Heart left ventricle (tissue), 13 donors: ENCODE measurements around the gene CCL18.
"Not testable (repeated sequence)": the region's sequence is repeated elsewhere in the genome, so short reads cannot be mapped to it uniquely, and the experiment has no call there.

Experiments used
- POLR2A ChIP-seq, 2 donors: fragments of 450-650 bp; IDR thresholded peaks; one replicate each; pipeline ENCODE4 v1.6.1; 2017; ENCODE audit warnings: antibody characterized with exemption in 2 of 2, mild to moderate bottlenecking in 2 of 2, moderate library complexity in 2 of 2
- TF ChIP-seq, protein P1 (sequence below), 12 donors: fragments of 200-600 bp; sonication (generic) in 4 of 12; IDR thresholded peaks; one replicate each; pipeline versions ENCODE4 v1.5.0 to v1.8.0; 2018 to 2022; ENCODE audit warnings: antibody characterized with exemption in 12 of 12, mild to moderate bottlenecking in 5 of 12
- donor health status: ischemic (EF 13 %, LVEDD 7.1; RV severe dilation, severe dysfunction).
- donor health status: DM: no; HTN: yes; CAD: no.
- donor health status: DM: no; HTN: no; CAD: no.
- donor health status: ischemic (EF 25% LVEDD 6.9; RV normal size, moderate dysfunction).
- donor health status: ischemic (EF 25% LVEDD 5.7; RV mildly dilated, moderate dysfunction).
- donor health status: ischemic (EF 35%, LVEDD 5.7; RV mildly dilated, moderate dysfunction).
- donor health status: nonischemic (EF 11% LVEDD 7.7; RV severe dilation, severe dysfunction).
- donor health status: DM: yes; HTN: yes; CAD: no.
- donor health status: PGD.
- donor health status: ischemic (EF 29% LVEDD 5.4; RV normal size, mild dysfunction).
- donor health status: nonischemic (EF 23%, LVEDD 6.1; RV moderate dilation, normal function).

DNA sequence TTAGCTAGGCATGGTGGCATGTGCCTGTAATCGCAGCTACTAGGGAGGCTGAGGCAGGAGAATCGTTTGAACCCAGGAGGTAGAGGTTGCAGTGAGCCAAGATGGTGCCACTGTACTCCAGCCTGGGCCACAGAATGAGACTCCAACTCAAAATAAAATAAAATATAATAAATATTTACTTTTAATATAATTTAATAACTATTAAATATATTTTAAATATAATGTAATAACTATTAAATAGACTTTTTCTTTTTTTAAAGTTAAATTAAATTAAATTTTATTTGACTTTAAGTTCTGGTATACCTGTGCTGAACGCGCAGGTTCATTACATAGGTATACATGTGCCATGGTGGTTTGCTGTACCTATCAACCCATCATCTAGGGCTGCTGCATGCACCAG lies 48.2 kb upstream of the CCL18 start:
- TF ChIP-seq, protein P1, sequence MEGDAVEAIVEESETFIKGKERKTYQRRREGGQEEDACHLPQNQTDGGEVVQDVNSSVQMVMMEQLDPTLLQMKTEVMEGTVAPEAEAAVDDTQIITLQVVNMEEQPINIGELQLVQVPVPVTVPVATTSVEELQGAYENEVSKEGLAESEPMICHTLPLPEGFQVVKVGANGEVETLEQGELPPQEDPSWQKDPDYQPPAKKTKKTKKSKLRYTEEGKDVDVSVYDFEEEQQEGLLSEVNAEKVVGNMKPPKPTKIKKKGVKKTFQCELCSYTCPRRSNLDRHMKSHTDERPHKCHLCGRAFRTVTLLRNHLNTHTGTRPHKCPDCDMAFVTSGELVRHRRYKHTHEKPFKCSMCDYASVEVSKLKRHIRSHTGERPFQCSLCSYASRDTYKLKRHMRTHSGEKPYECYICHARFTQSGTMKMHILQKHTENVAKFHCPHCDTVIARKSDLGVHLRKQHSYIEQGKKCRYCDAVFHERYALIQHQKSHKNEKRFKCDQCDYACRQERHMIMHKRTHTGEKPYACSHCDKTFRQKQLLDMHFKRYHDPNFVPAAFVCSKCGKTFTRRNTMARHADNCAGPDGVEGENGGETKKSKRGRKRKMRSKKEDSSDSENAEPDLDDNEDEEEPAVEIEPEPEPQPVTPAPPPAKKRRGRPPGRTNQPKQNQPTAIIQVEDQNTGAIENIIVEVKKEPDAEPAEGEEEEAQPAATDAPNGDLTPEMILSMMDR (IDR thresholded peaks at IDR 0.05), result not testable (repeated sequence)
- TF ChIP-seq POLR2A (IDR thresholded peaks at IDR 0.05), result not testable (repeated sequence)
